Measurements from ENCODE around the gene NHLH2.

Gene NHLH2

GRCh38 chr1:115822117-115822516, 18.8 kb downstream of the NHLH2 start:
- Histone ChIP-seq H3K79me2 (ENCODE audit: insufficient read depth, low read length) (no peaks in the 10 kb centered on the region), H3K27ac (ENCODE audit: low read depth, low read length) (no peak overlapping the region), H3K9ac (ENCODE audit: low read length) (no peak overlapping the region), H2AFZ (ENCODE audit: low read depth, low read length, severe bottlenecking) (no peak overlapping the region), H3K9me2 (replicated peaks; ENCODE audit: insufficient read depth, low read length) (no peaks in the 10 kb centered on the region), H3F3A (ENCODE audit: insufficient read depth) (no peaks in the 10 kb centered on the region), H3K27me3 (ENCODE audit: low read length) (no peaks in the 10 kb centered on the region), H3K4me3 (ENCODE audit: insufficient read depth, low read length, poor library complexity, severe bottlenecking) (no peak overlapping the region), H4K20me1 (ENCODE audit: low read depth, low read length) (no peaks in the 10 kb centered on the region), H3K36me3 (ENCODE audit: low read length) (no peaks in the 10 kb centered on the region), H3K4me2 (ENCODE audit: low read depth, low read length, poor library complexity, severe bottlenecking) (no peak overlapping the region), H3K9me3 (ENCODE audit: insufficient read depth, low read length) (no peaks in the 10 kb centered on the region)
- TF ChIP-seq CTCF (IDR thresholded peaks at IDR 0.05; ENCODE audit: insufficient read depth, low read length, poor library complexity, severe bottlenecking), result no peak
- TF ChIP-seq EZH2phosphoT487 (conservative IDR thresholded peaks at IDR 0.05; ENCODE audit: low read length), result no peak

GRCh38 chr1:115815694-115816093, 25.2 kb downstream of the NHLH2 start:
- Histone ChIP-seq H4K20me1 (ENCODE audit: low read depth, low read length) (no peaks in the 10 kb centered on the region), H3F3A (ENCODE audit: insufficient read depth) (no peaks in the 10 kb centered on the region), H3K79me2 (ENCODE audit: insufficient read depth, low read length) (no peaks in the 10 kb centered on the region), H3K4me3 (ENCODE audit: insufficient read depth, low read length, poor library complexity, severe bottlenecking) (no peak overlapping the region), H2AFZ (ENCODE audit: low read depth, low read length, severe bottlenecking) (no peak overlapping the region), H3K9me3 (ENCODE audit: insufficient read depth, low read length) (no peaks in the 10 kb centered on the region), H3K36me3 (ENCODE audit: low read length) (no peaks in the 10 kb centered on the region), H3K4me2 (ENCODE audit: low read depth, low read length, poor library complexity, severe bottlenecking) (no peak overlapping the region), H3K27ac (ENCODE audit: low read depth, low read length) (no peak overlapping the region), H3K9ac (ENCODE audit: low read length) (no peak overlapping the region), H3K9me2 (replicated peaks; ENCODE audit: insufficient read depth, low read length) (no peaks in the 10 kb centered on the region), H3K27me3 (ENCODE audit: low read length) (no peaks in the 10 kb centered on the region)
- TF ChIP-seq CTCF (IDR thresholded peaks at IDR 0.05; ENCODE audit: insufficient read depth, low read length, poor library complexity, severe bottlenecking) (no peak), EZH2phosphoT487 (conservative IDR thresholded peaks at IDR 0.05; ENCODE audit: low read length) (no peak)

- Histone ChIP-seq H3K27me3 (ENCODE audit: low read length) (no peaks in the 10 kb centered on the region), H3K4me2 (ENCODE audit: low read depth, low read length, poor library complexity, severe bottlenecking) (no peak overlapping the region), H3K4me3 (ENCODE audit: insufficient read depth, low read length, poor library complexity, severe bottlenecking) (no peak overlapping the region), H3K9ac (ENCODE audit: low read length) (no peak overlapping the region), H3K36me3 (ENCODE audit: low read length) (no peaks in the 10 kb centered on the region), H3K9me3 (ENCODE audit: insufficient read depth, low read length) (no peaks in the 10 kb centered on the region), H3K9me2 (replicated peaks; ENCODE audit: insufficient read depth, low read length) (no peaks in the 10 kb centered on the region), H2AFZ (ENCODE audit: low read depth, low read length, severe bottlenecking) (no peak overlapping the region), H3F3A (ENCODE audit: insufficient read depth) (no peaks in the 10 kb centered on the region), H3K27ac (ENCODE audit: low read depth, low read length) (no peak overlapping the region), H3K79me2 (ENCODE audit: insufficient read depth, low read length) (no peaks in the 10 kb centered on the region), H4K20me1 (ENCODE audit: low read depth, low read length) (no peaks in the 10 kb centered on the region)
- TF ChIP-seq CTCF (IDR thresholded peaks at IDR 0.05; ENCODE audit: insufficient read depth, low read length, poor library complexity, severe bottlenecking) (no peak), EZH2phosphoT487 (conservative IDR thresholded peaks at IDR 0.05; ENCODE audit: low read length) (no peak)
These were observed 26.1 kb downstream of the NHLH2 start for GRCh38 chr1:115814685-115815398.

Measured in SU-DHL-6 (cell line).